Cardiac septum (tissue), 1 donor: ENCODE results near the gene ERMP1. TPM values are rescaled to one million over a fixed set of nuclear protein-coding genes. Genes with fewer than 3 reads are reported as not detected.
"Not testable (repeated sequence)": the region's sequence is repeated elsewhere in the genome, so short reads cannot be mapped to it uniquely, and the experiment has no call there.

Experiments used
- DNase-seq: peaks from one replicate; pipeline ENCODE4 v3.0.0-alpha.2; 2020; ENCODE audit warnings: low spot score
- intact Hi-C: fragments of 100-400 bp; cut with DNase I; formaldehyde crosslinking; loops from one replicate; pipeline ENCODE4 v1.14.0; 2022
- total RNA-seq: library from RNA; stranded (reverse); fragmentation: NEBNext Ultra II Directional; extraction: Animal tissue kit (Norgen Biotek cat#: 25700); gene quantifications from one replicate; pipeline ENCODE4 v1.2.1, GENCODE V29; 2021
- donor health status: DM: no; HTN: no; CAD: no.

Gene ERMP1
- total RNA-seq, 1 donor from 2014 or later = 16.8 TPM

GRCh38 chr9:5832071-5832537 is 813 bp downstream of the ERMP1 start:
- intact Hi-C loops = loop anchor here (5.0 to 10.0 kb wide), 2 partner anchors 173 to 205 kb away; partner anchors contain the start of gene RIC1
- no peak for DNase-seq

DNA sequence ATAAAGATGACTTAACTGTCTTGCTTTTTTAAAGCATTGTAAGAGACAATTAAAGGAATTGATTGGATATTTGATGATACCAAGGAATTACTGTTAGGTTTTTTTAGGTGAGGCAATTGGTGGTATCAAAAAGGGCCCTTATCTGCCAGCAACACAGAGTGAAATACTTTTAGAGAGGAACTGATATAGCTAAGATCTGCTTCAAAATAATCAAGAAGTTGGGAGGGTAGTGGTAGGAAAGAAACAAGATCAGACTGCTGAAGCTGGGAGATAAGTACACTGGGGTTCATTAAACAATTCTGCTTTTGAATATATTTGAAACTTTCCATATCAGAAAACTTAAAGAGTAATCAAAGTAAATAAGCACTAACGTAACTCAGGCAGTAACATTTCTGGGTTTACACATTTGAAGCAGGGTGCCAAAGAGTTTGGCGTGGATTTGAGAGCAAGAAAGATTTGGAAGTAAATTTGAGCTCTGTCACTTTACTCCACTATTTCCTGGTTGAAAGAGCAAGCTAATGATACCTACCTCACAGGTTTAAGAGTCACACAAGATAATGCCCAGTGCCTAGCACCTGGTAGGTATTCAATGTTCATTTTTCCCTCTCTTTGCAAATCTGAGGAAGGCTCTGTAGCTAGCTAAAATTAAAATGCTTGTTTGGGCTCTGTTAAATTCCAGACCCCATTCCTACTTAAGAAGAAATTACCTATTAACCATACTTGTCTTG is 6.9 kb downstream of the ERMP1 start:
- intact Hi-C loops = no loop called here
- DNase-seq = no peak

- intact Hi-C loops = no loop called here
- no peak for DNase-seq
These were observed 7.7 kb downstream of the ERMP1 start for GRCh38 chr9:5825223-5825622.

DNA sequence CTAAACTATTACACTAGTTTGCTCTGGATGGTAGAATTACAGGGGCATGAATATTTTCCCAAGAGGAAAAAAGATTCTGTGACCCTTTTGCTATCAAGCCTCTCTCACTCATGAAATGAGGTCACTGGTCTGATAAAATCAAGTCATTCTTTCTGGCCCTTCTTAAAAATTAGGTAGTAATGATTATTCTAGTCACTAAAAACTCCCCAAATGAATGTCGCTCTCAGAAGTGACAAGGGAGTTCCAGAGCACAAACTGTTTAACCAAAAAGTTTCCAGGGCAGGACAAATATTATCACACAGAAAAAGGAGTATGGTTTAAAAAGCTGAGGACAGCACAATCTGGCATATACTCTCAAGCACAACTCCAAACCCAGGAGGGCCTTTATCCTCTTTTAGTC is 12.5 kb downstream of the ERMP1 start:
- intact Hi-C loops = no loop called here

DNA sequence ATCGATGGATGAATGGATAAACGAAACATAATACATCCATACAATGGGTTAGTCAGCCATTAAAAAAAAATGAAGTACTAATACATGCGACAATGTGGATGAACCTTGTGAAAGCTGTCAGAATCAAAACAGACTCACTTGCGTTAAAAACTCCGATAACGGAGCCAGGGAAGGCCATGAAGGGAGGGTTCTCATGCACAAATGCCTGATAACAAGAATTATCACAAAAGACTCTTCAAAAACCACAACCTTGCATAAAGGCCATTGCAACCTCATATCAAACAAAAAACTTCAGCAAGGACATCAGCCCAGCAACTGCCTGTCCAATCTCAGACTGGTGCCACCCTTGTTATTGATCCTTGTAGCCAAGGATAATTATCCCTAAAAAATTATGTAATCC is 13.7 kb downstream of the ERMP1 start:
- DNase-seq = no peak
- intact Hi-C loops = no loop called here

More for the DNA sequence above, 12.5 kb downstream of the ERMP1 start:
- no peak for DNase-seq

GRCh38 chr9:5818424-5819142 is 14.3 kb downstream of the ERMP1 start:
- intact Hi-C loops = no loop called here
- DNase-seq = no peak

- intact Hi-C loops = no loop called here
- DNase-seq = no peak
These were observed 15.1 kb downstream of the ERMP1 start for GRCh38 chr9:5817862-5818261.

- intact Hi-C loops = no loop called here
These were observed 17.5 kb downstream of the ERMP1 start for GRCh38 chr9:5815461-5815860.

GRCh38 chr9:5813824-5814223 is 19.1 kb downstream of the ERMP1 start:
- DNase-seq = no peak
- intact Hi-C loops = no loop called here

More at GRCh38 chr9:5815461-5815860, 17.5 kb downstream of the ERMP1 start:
- no peak for DNase-seq

GRCh38 chr9:5811751-5812150 is 21.2 kb downstream of the ERMP1 start:
- intact Hi-C loops = no loop called here

DNA sequence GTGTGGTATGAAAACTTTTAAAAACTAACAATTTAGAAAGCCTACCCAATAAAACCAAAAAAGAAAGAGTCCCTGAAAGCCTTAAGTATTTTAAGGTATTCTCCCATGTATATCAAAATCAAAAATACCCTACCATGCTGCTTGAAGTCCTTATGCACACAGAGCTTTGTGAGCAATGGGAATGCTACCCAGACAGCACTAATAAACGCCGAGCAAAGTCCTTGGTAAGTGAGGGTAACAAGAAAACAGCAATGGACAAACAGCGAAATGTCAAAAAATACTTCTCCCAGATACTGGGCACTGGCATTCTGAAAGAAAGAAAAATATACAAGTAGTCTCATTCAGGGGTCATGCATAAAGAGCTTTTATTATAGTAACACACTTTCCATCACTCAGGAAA is 27.4 kb downstream of the ERMP1 start:
- no peak for DNase-seq
- intact Hi-C loops = no loop called here

More at GRCh38 chr9:5811751-5812150, 21.2 kb downstream of the ERMP1 start:
- DNase-seq = no peak

GRCh38 chr9:5801739-5802113 is 31.2 kb downstream of the ERMP1 start:
- no peak for DNase-seq
- intact Hi-C loops = no loop called here

GRCh38 chr9:5800969-5801738 is 31.8 kb downstream of the ERMP1 start:
- no peak for DNase-seq
- intact Hi-C loops = no loop called here

- intact Hi-C loops, DNase-seq: not testable (repeated sequence)
These were observed 32.5 kb downstream of the ERMP1 start for GRCh38 chr9:5800378-5800777.

DNA sequence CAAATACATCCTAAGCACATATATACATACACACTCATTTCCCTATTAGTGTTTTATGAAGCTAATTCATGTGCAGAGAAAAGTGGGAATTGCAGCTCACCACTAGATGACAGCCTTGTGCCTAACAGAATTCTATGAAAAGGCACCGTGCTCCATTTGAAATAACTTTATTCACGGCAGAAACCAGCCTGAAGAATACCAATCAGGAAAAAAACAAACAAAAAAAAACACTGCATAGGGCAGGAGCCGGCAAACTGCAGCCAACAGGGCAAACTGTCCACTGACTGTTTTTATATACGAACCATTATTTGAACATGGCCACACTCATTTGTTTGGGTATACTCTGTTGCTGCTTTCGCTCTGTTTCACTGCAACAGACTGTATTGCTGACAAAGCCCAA is 33.6 kb downstream of the ERMP1 start:
- intact Hi-C loops = no loop called here

DNA sequence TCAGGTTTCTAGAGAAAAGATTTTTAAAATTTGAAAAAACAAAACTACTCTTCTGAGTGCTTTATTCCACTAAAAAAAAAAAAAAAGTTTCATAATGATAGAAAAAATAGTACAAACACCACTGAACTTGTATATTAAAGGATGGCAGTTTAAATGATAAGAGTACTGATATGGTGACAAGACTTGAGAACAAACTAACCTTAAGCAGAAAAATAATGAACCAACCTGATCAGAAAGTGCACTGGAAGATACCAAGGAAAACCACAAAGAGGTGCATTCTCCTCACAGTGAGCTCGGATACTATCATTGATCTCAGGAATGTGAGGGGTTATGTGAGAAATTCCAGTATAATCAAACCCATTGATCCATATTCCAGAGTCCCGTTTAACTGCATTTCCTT is 34.3 kb downstream of the ERMP1 start:
- DNase-seq = no peak
- intact Hi-C loops = no loop called here

More for the DNA sequence above, 33.6 kb downstream of the ERMP1 start:
- DNase-seq = no peak

DNA sequence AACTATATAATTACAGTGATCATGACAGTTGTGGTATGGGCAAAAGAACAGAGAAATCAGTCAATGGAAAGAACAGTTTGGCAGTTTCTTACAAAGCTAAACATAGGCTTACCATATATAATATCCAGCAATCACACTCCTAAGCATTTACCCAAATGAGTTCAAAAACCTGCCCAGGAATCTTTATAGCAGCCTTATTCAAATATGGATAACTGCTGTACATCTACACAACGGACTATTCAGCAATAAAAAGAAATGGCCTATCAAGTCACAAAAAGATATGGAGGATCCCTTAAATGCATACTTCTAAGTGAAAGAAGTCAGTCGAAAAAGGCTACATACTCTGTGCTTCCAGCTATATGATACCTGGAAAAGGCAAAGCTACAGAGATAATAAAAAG is 36.6 kb downstream of the ERMP1 start:
- intact Hi-C loops = no loop called here
- DNase-seq = no peak

GRCh38 chr9:5793812-5794211 is 39.1 kb downstream of the ERMP1 start:
- intact Hi-C loops = no loop called here
- DNase-seq = no peak

- DNase-seq = no peak
These were observed 41.0 kb downstream of the ERMP1 start for GRCh38 chr9:5791870-5792269.

GRCh38 chr9:5790923-5791322 is 42.0 kb downstream of the ERMP1 start:
- DNase-seq = no peak
- intact Hi-C loops = no loop called here

More at GRCh38 chr9:5791870-5792269, 41.0 kb downstream of the ERMP1 start:
- intact Hi-C loops = no loop called here
